D341Med (cell line): ENCODE results near the gene OR2A5.
"Not testable (repeated sequence)": the region's sequence is repeated elsewhere in the genome, so short reads cannot be mapped to it uniquely, and the experiment has no call there.

Experiments
- DNase-seq: peaks from one replicate; pipeline ENCODE4 v3.0.0; 2012; ENCODE audit warnings: low spot score

Gene OR2A5

GRCh38 chr7:144048648-144049047 lies at the start of gene OR2A5:
Gene OR2A5, plus strand, starts transcription at chr7:144048948. Its CDS starts 1,454 bp downstream, at chr7:144050402.
- peak; percentile 58 for DNase-seq

- DNase-seq: no peak
Observed at GRCh38 chr7:144000020-144000419, 48.7 kb upstream of the OR2A5 start, which contains the start of gene OR6B1. Gene OR6B1, plus strand, starts transcription at chr7:144000320. Its CDS starts 3,677 bp downstream, at chr7:144003997.

GRCh38 chr7:144001543-144001942 lies 47.2 kb upstream of the OR2A5 start:
- no peak for DNase-seq

- no peak for DNase-seq
Observed at GRCh38 chr7:144004703-144005102, 44.0 kb upstream of the OR2A5 start.

- no peak for DNase-seq
Observed at GRCh38 chr7:144006029-144006691, 42.6 kb upstream of the OR2A5 start.

- DNase-seq: no peak
Observed at GRCh38 chr7:144006692-144007042, 42.1 kb upstream of the OR2A5 start.

GRCh38 chr7:144009361-144009760 lies 39.4 kb upstream of the OR2A5 start:
- no peak for DNase-seq

- DNase-seq: not testable (repeated sequence)
Observed at GRCh38 chr7:144010061-144010460, 38.7 kb upstream of the OR2A5 start.

- not testable (repeated sequence) for DNase-seq
Observed at GRCh38 chr7:144010821-144011220, 37.9 kb upstream of the OR2A5 start.

GRCh38 chr7:144011458-144012230 lies 37.1 kb upstream of the OR2A5 start:
- no peak for DNase-seq

GRCh38 chr7:144018065-144018464 lies 30.7 kb upstream of the OR2A5 start:
- no peak for DNase-seq

GRCh38 chr7:144019457-144019856 lies 29.3 kb upstream of the OR2A5 start:
- DNase-seq: no peak

GRCh38 chr7:144020340-144020739 lies 28.4 kb upstream of the OR2A5 start:
- DNase-seq: no peak

GRCh38 chr7:144022169-144022568 lies 26.6 kb upstream of the OR2A5 start:
- DNase-seq: no peak

- no peak for DNase-seq
Observed at GRCh38 chr7:144023171-144023827, 25.4 kb upstream of the OR2A5 start.

- DNase-seq: no peak
Observed at GRCh38 chr7:144024213-144024612, 24.5 kb upstream of the OR2A5 start.

- DNase-seq: no peak
Observed at GRCh38 chr7:144026203-144026883, 22.4 kb upstream of the OR2A5 start.

- DNase-seq: no peak
Observed at GRCh38 chr7:144027070-144027469, 21.7 kb upstream of the OR2A5 start.

- DNase-seq: no peak
Observed at GRCh38 chr7:144027974-144028373, 20.8 kb upstream of the OR2A5 start.

- no peak for DNase-seq
Observed at GRCh38 chr7:144028547-144028946, 20.2 kb upstream of the OR2A5 start.

- no peak for DNase-seq
Observed at GRCh38 chr7:144032516-144032915, 16.2 kb upstream of the OR2A5 start.

- no peak for DNase-seq
Observed at GRCh38 chr7:144032985-144033709, 15.6 kb upstream of the OR2A5 start.
